Measurements from ENCODE around the gene CSF2RB. TPM values are rescaled to one million over a fixed set of nuclear protein-coding genes. Genes with fewer than 3 reads are reported as not detected.

Gene CSF2RB
- total RNA-seq, 1 donor from 2014 or later: 4.2 TPM

DNA sequence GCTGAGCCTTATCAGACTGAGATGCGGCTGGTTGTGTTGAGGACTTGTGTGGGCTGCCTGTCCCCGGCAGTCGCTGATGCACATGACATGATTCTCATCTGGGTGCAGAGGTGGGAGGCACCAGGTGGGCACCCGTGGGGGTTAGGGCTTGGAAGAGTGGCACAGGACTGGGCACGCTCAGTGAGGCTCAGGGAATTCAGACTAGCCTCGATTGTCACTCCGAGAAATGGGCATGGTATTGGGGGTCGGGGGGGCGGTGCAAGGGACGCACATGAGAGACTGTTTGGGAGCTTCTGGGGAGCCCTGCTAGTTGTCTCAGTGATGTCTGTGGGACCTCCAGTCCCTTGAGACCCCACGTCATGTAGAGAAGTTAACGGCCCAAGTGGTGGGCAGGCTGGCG, 25.5 kb downstream of the CSF2RB start:
- no peaks in the 10 kb centered on the region for H3K9me3 ChIP-seq
- H3K27ac ChIP-seq: no peak overlapping the region
- TF ChIP-seq, protein P1, sequence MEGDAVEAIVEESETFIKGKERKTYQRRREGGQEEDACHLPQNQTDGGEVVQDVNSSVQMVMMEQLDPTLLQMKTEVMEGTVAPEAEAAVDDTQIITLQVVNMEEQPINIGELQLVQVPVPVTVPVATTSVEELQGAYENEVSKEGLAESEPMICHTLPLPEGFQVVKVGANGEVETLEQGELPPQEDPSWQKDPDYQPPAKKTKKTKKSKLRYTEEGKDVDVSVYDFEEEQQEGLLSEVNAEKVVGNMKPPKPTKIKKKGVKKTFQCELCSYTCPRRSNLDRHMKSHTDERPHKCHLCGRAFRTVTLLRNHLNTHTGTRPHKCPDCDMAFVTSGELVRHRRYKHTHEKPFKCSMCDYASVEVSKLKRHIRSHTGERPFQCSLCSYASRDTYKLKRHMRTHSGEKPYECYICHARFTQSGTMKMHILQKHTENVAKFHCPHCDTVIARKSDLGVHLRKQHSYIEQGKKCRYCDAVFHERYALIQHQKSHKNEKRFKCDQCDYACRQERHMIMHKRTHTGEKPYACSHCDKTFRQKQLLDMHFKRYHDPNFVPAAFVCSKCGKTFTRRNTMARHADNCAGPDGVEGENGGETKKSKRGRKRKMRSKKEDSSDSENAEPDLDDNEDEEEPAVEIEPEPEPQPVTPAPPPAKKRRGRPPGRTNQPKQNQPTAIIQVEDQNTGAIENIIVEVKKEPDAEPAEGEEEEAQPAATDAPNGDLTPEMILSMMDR (IDR thresholded peaks at IDR 0.05): no peak
- TF ChIP-seq POLR2AphosphoS5 (IDR thresholded peaks at IDR 0.05; ENCODE audit: insufficient read depth in 1 of 2, low read depth in 1 of 2) (no peak), POLR2A (IDR thresholded peaks at IDR 0.05) (no peak)
- intact Hi-C loops (cut with DNase I): no loop called here
- H3K36me3 ChIP-seq: no peaks in the 10 kb centered on the region
- H3K4me3 ChIP-seq: no peak overlapping the region
- no peak for DNase-seq (ENCODE audit: extremely low spot score in 2 of 2)
- H3K4me1 ChIP-seq: no peaks in the 10 kb centered on the region
- no peaks in the 10 kb centered on the region for H3K27me3 ChIP-seq

DNA sequence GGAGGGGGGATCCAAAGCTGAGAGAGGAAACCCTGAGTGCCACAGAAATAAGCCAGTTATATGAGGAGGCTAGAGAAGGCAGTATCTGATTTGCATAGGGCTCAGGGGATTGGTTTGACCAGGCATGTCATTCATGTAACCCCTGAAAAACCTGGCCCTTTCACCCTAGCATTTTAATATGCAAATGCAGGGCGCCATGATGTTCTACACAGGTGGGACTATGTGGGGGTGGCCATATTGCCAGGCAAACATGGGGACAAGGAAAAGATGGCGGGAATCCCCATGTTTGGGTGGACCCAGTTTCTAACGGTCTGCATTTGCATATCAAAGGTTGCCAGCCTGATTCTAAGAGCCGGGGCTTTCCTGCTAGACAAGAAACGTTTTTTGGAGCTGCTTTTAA, 27.2 kb downstream of the CSF2RB start:
- intact Hi-C loops (cut with DNase I): no loop called here
- no peaks in the 10 kb centered on the region for H3K4me1 ChIP-seq
- H3K9me3 ChIP-seq: no peaks in the 10 kb centered on the region
- DNase-seq (ENCODE audit: extremely low spot score in 2 of 2): no peak
- TF ChIP-seq POLR2A (IDR thresholded peaks at IDR 0.05): no peak
- TF ChIP-seq, protein P1 (IDR thresholded peaks at IDR 0.05): no peak
- TF ChIP-seq POLR2AphosphoS5 (IDR thresholded peaks at IDR 0.05; ENCODE audit: insufficient read depth in 1 of 2, low read depth in 1 of 2): no peak
- H3K36me3 ChIP-seq: no peaks in the 10 kb centered on the region
- no peak overlapping the region for H3K27ac ChIP-seq
- no peaks in the 10 kb centered on the region for H3K27me3 ChIP-seq
- no peak overlapping the region for H3K4me3 ChIP-seq

DNA sequence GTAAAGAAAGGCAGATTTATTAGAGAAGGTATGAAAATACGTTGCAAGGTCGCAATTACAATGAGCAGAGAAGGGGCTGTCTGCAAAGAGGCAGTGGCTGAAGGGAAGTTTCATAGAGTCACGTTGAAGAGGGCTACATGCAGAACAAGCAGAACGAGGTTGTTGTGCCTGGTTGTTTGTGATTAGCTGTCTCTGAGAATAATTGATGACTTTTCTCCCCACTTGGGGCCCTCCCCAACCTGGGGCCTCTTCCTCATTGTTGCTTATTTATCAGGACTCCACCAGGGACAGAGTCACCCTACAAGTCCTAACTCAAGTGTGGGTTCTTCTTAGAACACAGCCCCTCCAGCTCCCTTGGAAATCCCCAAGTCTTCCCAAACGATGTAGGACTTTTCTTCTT, 29.1 kb downstream of the CSF2RB start:
- no peak for DNase-seq (ENCODE audit: extremely low spot score in 2 of 2)
- Histone ChIP-seq H3K4me1 (no peaks in the 10 kb centered on the region), H3K36me3 (no peaks in the 10 kb centered on the region), H3K27me3 (no peaks in the 10 kb centered on the region), H3K27ac (no peak overlapping the region), H3K4me3 (no peak overlapping the region), H3K9me3 (no peaks in the 10 kb centered on the region)
- intact Hi-C loops (cut with DNase I): no loop called here
- TF ChIP-seq POLR2AphosphoS5 (IDR thresholded peaks at IDR 0.05; ENCODE audit: insufficient read depth in 1 of 2, low read depth in 1 of 2) (no peak), POLR2A (IDR thresholded peaks at IDR 0.05) (no peak)
- TF ChIP-seq, protein P1 (IDR thresholded peaks at IDR 0.05): no peak

DNA sequence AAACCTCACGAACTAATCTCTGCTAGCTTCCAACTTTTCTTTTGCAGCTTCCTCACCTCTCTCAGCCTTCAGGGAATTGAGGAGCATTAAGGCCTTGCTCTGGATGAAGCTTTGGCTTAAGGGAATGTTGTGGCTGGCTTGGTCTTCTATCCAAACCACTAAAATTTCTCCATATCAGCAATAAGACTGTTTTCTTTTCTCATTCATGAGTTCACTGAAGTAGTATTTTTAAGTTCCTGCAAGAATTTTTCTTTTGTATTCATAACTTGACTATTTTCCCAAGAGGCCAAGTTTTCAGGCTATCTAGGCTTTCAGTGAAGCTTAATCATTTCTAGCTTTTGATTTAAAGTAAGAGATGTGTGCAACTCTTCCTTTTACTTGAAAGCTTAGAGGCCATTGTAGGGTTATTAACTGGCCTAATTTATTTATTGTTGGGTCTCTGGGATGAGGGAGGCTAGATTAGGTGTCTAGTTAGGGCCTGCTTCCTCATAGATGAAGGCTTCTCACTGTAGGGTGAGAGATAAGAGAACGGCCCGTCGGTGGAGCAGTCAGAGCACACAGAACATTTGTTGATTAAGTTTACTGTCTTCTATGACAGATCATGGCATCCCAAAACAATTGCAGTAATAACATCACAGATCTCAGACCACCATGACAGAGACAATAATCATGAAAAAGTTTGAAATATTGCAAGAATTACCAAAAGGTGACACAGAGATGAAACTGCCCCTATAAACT, 33.2 kb downstream of the CSF2RB start:
- H3K9me3 ChIP-seq: no peaks in the 10 kb centered on the region
- H3K27ac ChIP-seq: no peak overlapping the region

More for the DNA sequence above, 33.2 kb downstream of the CSF2RB start:
- no peaks in the 10 kb centered on the region for H3K27me3 ChIP-seq
- H3K4me1 ChIP-seq: peaks cover 5% of the 10 kb centered on the region
- no peak overlapping the region for H3K4me3 ChIP-seq
- intact Hi-C loops (cut with DNase I): no loop called here
- TF ChIP-seq, protein P1 (IDR thresholded peaks at IDR 0.05): no peak
- TF ChIP-seq POLR2AphosphoS5 (IDR thresholded peaks at IDR 0.05; ENCODE audit: insufficient read depth in 1 of 2, low read depth in 1 of 2) (no peak), POLR2A (IDR thresholded peaks at IDR 0.05) (no peak)
- H3K36me3 ChIP-seq: no peaks in the 10 kb centered on the region
- DNase-seq (ENCODE audit: extremely low spot score in 2 of 2): no peak
